ENCODE measurements around the gene PGAP3.

Gene PGAP3

DNA sequence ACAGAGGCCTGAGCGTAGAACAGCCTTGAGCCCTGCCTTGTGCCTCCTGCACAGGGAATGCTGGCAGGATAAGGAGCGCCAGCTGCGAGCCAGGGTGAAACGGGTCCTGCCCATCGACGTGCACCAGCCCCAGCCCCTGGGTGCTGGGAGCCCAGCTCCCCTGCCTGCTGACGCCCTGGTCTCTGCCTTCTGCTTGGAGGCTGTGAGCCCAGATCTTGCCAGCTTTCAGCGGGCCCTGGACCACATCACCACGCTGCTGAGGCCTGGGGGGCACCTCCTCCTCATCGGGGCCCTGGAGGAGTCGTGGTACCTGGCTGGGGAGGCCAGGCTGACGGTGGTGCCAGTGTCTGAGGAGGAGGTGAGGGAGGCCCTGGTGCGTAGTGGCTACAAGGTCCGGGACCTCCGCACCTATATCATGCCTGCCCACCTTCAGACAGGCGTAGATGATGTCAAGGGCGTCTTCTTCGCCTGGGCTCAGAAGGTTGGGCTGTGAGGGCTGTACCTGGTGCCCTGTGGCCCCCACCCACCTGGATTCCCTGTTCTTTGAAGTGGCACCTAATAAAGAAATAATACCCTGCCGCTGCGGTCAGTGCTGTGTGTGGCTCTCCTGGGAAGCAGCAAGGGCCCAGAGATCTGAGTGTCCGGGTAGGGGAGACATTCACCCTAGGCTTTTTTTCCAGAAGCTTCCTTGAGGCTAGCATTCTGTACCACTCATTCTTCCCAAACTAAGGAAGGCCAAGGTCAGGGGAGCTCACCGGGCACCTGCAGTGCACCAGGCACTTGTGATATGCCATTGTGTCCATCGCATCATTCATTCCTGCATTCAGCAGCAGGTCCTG is 17.7 kb downstream of the PGAP3 start:
- DNase-seq = no peak

- DNase-seq = peak; percentile 26
Observed at GRCh38 chr17:39667945-39668924, 19.6 kb downstream of the PGAP3 start, which contains the start of gene PNMT. TSS of gene PNMT (plus strand) at chr17:39668453. CDS start at chr17:39668476, 23 bp downstream.

DNA sequence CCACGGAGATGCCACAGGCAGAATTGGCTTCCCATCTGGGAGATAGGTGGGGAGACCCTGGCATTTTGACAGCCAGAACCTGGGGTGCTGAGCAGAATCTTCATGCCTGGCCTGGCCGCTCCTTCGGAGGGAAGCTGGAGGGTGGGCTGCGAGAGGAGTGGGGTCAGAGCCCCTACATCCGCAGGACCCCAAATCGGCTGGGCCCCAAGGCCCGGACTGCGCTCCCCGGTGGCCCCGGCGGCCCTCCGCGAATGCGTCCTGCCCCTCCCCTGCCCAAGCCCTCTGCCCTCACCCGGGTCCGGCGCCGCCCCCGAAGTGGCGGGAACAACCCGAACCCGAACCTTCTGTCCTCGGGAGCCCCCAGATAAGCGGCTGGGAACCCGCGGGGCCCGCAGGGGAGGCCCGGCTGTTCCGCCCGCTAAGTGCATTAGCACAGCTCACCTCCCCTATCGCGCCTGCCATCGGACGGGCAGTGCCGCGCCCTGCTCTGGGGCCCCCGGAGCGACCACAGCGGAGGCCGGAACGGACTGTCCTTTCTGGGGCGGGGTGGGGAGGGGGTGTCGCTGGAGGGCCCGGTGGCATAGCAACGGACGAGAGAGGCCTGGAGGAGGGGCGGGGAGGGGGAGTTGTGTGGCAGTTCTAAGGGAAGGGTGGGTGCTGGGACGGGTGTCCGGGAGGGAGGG is 20.5 kb downstream of the PGAP3 start:
- no peak for DNase-seq

DNA sequence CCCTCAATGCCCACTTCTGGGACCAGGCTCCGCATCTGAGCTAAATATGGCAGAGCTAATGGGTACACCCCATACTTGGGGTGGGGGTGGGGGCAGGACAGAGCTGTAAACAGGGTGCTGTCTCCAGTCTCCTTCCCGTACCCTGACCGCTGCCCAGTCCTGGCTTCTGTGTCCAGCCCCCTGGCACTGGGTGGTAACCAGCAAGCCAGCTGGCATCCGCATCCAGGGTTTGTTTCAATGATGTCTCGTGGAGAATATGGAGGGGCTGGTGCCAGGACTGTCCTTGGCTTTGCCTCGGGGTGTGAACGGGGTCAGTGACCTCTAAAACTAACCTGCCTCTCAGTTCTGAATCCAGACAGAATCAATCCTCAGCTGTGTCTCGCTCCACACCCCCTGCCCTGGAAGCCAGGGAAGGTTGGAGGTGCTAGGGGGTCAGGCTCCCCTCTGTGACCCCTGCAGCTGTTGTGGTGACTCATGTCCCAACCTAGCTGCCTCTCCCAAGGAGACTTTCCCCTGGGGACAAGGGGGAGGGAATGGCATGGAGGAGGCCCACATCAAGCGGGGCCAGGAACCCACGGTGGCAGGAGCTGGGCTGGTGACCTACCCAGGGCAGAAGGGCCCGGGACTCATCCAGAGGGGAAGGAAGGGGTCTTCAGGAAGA is 21.1 kb downstream of the PGAP3 start:
- DNase-seq = no peak

DNA sequence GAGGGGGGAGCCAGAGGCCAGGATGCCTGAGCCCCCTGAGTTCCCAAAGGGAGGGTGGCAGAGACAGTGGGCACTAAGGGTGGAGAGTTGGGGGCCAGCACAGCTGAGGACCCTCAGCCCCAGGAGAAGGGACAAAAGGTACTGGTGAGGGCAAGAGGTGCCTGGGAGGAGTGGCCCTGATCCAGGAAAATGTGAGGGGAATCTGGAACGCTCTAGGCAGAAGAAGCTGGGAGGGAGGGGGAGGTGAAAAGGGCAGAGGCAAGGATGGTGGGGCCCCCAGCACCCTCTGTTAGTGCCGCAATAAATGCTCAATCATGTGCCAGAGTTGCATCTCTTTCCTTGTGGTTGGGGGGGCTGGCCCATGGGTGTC is 21.6 kb downstream of the PGAP3 start:
- DNase-seq = no peak

GRCh38 chr17:39665642-39666224 is 22.1 kb downstream of the PGAP3 start:
- DNase-seq = no peak

GRCh38 chr17:39664581-39665561 is 23.0 kb downstream of the PGAP3 start, which contains the start of gene TCAP:
TSS of gene TCAP (plus strand) at chr17:39665349. CDS start at chr17:39665360, 11 bp downstream.
- no peak for DNase-seq

DNA sequence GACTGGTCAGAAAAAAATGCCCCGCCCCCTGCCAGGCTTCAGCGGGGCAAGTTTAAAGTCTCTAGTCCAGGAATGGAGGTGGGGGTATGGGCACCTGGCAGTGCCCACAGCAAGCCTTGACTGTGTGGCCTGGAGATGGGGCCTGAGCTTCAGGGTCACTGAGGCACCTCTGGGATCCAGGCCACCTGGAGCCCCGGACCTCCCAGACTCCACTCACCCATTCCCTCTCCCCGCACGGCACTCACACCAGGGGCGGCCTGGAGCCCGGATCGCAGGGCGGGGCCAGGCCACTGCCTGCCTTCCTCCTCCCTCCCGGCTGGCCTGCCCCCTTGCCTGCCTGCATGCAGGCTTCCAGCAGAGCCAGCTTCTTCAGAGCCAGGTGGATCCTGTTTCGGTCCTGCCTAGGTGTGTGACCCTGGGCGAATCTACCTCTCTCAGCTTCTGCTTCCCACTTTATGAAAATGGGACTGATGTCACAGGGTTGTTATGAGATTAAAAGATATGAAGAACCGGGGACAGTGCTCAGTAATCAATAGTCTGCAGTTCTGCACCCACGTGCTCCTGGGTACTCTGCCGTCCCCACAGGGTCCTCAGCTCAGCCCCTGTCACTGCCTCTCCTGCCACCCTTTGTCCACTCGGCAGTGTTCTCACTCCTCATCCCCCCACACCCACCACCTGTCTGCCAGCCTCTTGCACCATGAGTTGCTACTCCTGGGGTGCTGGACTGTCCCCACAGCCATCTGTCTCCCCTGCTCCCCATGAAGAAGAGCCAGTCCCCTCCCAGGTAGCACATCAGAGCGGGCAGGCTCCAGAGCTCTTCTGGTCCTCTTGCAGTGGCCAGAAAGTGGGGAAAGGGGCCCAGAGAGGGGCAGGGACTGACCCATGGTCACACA is 23.9 kb downstream of the PGAP3 start:
- no peak for DNase-seq

- DNase-seq = no peak
Observed at GRCh38 chr17:39663340-39663687, 24.5 kb downstream of the PGAP3 start.

DNA sequence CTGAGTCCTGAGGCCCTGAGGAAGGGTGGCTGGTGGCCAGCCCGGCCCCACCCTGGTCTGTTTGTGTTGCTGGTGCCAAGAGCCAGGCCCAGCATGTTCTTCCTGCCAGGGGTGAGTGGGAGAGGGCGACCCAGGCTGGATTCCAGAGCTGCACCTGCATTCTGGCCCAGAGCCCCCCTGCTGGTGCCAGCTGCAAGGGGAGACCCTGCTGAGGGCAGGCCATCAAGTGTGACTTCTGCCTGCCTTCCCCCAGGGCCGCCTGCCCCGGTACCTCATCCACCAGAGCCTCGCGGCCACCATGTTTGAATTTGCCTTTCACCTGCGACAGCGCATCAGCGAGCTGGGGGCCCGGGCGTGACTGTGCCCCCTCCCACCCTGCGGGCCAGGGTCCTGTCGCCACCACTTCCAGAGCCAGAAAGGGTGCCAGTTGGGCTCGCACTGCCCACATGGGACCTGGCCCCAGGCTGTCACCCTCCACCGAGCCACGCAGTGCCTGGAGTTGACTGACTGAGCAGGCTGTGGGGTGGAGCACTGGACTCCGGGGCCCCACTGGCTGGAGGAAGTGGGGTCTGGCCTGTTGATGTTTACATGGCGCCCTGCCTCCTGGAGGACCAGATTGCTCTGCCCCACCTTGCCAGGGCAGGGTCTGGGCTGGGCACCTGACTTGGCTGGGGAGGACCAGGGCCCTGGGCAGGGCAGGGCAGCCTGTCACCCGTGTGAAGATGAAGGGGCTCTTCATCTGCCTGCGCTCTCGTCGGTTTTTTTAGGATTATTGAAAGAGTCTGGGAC is 25.1 kb downstream of the PGAP3 start:
- DNase-seq = no peak

- DNase-seq = no peak
Observed at GRCh38 chr17:39661744-39662541, 25.9 kb downstream of the PGAP3 start.

- no peak for DNase-seq
Observed at GRCh38 chr17:39660397-39661385, 27.2 kb downstream of the PGAP3 start.

DNA sequence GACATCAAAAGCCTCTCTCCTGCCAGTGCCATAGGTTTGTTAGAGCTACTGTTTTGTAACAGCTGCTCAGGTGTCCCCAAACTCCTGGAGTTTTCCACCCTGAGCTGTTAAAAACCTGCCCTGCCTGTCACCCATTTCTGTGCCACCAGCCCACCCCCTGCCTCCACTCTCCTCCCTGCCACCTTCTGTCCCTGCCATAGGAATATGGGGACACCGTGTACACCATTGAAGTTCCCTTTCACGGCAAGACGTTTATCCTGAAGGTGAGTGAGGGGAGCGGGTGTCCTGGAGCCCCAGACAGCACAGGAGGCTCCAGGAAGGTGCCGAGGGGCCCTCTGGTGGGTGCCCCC is 27.9 kb downstream of the PGAP3 start:
- no peak for DNase-seq

DNA sequence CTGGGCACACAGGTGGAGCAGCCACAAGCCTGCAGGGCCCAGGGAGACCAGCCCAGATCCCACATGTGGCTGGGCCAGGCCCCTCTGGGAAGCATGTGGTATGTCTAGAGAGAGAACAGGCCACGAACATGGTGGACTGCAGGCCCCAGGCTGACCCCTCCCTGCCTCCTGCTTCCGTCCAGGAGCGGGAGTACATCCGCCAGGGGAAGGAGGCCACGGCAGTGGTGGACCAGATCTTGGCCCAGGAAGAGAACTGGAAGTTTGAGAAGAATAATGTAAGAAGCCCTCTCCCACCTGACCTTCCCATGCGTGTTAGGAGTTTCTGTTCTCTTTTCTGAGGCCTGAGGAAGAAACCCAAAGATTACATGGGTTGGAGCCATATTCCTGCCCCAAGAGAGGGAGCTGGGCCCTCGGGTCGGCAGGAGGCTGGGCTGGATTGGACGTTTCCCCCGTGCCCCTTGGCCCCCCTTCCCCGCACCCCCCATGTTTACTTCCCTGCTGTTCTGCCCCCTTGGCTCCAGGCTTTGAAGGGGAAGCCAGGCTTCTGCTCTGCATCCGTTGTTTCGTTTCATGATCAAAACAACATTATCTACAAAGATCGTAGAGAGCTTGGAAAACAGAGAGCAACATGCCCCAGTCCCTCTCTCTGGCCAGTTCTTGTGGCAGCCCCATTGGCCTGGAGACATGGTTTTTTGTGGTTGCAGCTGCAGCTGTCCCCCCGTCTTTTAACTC is 28.4 kb downstream of the PGAP3 start:
- no peak for DNase-seq

DNA sequence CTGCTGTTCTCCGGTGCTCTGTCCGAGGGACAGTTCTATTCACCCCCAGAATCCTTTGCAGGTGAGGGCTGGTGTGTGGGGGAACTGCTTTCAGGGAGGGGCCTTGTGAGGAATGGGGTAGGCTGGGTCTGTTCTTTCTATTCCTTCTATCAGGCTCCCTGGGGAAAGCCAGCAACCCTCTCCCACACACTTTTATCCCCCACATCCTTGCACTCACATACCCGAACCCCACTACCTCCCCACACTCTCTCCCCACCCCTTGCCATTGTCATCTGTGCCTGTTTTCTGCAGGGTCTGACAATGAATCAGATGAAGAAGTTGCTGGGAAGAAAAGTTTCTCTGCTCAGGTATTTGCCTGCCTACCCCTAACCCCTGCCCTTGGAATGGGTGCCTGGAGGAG is 29.1 kb downstream of the PGAP3 start:
- DNase-seq = no peak

GRCh38 chr17:39658346-39658745 is 29.5 kb downstream of the PGAP3 start:
- no peak for DNase-seq

Data from amniotic stem cell (primary cell).